Keratinocyte (primary cell): ENCODE results near the gene LIX1.
"Not testable (repeated sequence)": the region's sequence is repeated elsewhere in the genome, so short reads cannot be mapped to it uniquely, and the experiment has no call there.

Source experiments
- CTCF ChIP-seq, 3 experiments: IDR thresholded peaks in 1 of 3; conservative IDR thresholded peaks in 1 of 3; optimal IDR thresholded peaks in 1 of 3; 2 replicates in 2 of 3; 3 replicates in 1 of 3; pipeline versions ENCODE3 to v1.5.1; 2011; ENCODE audit warnings: low read length in 3 of 3, mild to moderate bottlenecking in 3 of 3, moderate library complexity in 2 of 3, control low read depth in 1 of 3, inconsistent platforms in 1 of 3; ENCODE audit not compliant: insufficient read depth in 2 of 3; ENCODE audit errors: extremely low read depth in 1 of 3
- EZH2 ChIP-seq: IDR thresholded peaks from one replicate; pipeline ENCODE4 v1.6.1; 2012; ENCODE audit warnings: inconsistent platforms, mild to moderate bottlenecking, low read length, moderate library complexity

- not testable (repeated sequence) for TF ChIP-seq EZH2; CTCF (optimal IDR thresholded peaks at IDR 0.05 in 1 of 3, IDR thresholded peaks at IDR 0.05 in 1 of 3, conservative IDR thresholded peaks at IDR 0.05 in 1 of 3; ENCODE audit: extremely low read depth in 1 of 3, insufficient read depth in 2 of 3, low read length in 3 of 3)
These were observed 2.2 kb downstream of the LIX1 start for GRCh38 chr5:97140250-97140649.
